H1 (cell line): ENCODE data around the gene AMZ1. TPM values are rescaled to one million over a fixed set of nuclear protein-coding genes. Genes with fewer than 3 reads are reported as not detected.

Experiments used
- CTCF ChIA-PET: fragments of 300-600 bp; sonication (Branson Sonifier 250); formaldehyde crosslinking; loops from one replicate; lab custom pipeline; 2021; ENCODE audit not compliant: partially characterized antibody; lab: Charles Lee
- POLR2A ChIA-PET: fragments of 300-600 bp; sonication (Branson Sonifier 250); formaldehyde crosslinking; loops from one replicate; lab custom pipeline; 2021; ENCODE audit warnings: inconsistent platforms; ENCODE audit not compliant: partially characterized antibody; lab: Charles Lee
- DNase-seq, 2 experiments: peaks; one replicate each; pipeline versions ENCODE4 v3.0.0 to v3.0.0-alpha.2; 2010 to 2022; ENCODE audit warnings: low spot score in 2 of 2, low read depth in 1 of 2, mixed read lengths in 1 of 2
- FAIRE-seq: peaks from 2 replicates; lab custom pipeline; 2011; peaks lifted over from hg19 to GRCh38; lab: Jason Lieb, UNC
- H2AFZ ChIP-seq: 2 replicates; pipeline ENCODE4 v1.8.1; 2012; ENCODE audit warnings: low read length, inconsistent platforms
- H2AK5ac ChIP-seq: 2 replicates; pipeline ENCODE4 v1.6.1; 2013; ENCODE audit warnings: low read depth, low read length
- H2BK120ac ChIP-seq: replicated peaks from 2 replicates; pipeline ENCODE3; 2013; ENCODE audit warnings: low read depth, low read length, inconsistent platforms
- H2BK12ac ChIP-seq: 2 replicates; pipeline ENCODE4 v1.6.1; 2013; ENCODE audit warnings: low read depth, low read length
- H2BK15ac ChIP-seq: 2 replicates; pipeline ENCODE4 v1.6.1; 2013; ENCODE audit warnings: low read length
- H2BK20ac ChIP-seq: 2 replicates; pipeline ENCODE4 v1.6.1; 2013; ENCODE audit warnings: low read length
- H2BK5ac ChIP-seq: 2 replicates; pipeline ENCODE4 v1.6.1; 2013; ENCODE audit warnings: low read depth, low read length
- H3K14ac ChIP-seq: 2 replicates; pipeline ENCODE4 v1.6.1; 2013; ENCODE audit warnings: inconsistent platforms; ENCODE audit not compliant: insufficient read length
- H3K18ac ChIP-seq: 2 replicates; pipeline ENCODE4 v1.6.1; 2013; ENCODE audit warnings: low read length; ENCODE audit errors: extremely low read depth
- H3K23ac ChIP-seq: 2 replicates; pipeline ENCODE4 v1.6.1; 2013; ENCODE audit warnings: inconsistent platforms; ENCODE audit not compliant: insufficient read length
- H3K23me2 ChIP-seq: 2 replicates; pipeline ENCODE4 v1.6.1; 2013; ENCODE audit warnings: low read depth, low read length
- H3K27ac ChIP-seq: 2 replicates; pipeline ENCODE4 v1.6.1; 2011; ENCODE audit warnings: low read depth, low read length, inconsistent platforms
- H3K27me3 ChIP-seq, 4 experiments: replicated peaks in 1 of 4; 1 replicate in 1 of 4; 2 replicates in 3 of 4; pipeline versions ENCODE4 v1.6.1 to v1.8.1; 2011 to 2013; ENCODE audit warnings: low read length in 3 of 4, mild to moderate bottlenecking in 3 of 4, inconsistent platforms in 2 of 4, mixed read lengths in 2 of 4, moderate library complexity in 1 of 4; ENCODE audit not compliant: control insufficient read depth in 3 of 4, insufficient read depth in 3 of 4; ENCODE audit errors: extremely low read depth in 1 of 4
- H3K36me3 ChIP-seq, 4 experiments: 2 replicates each; pipeline versions ENCODE4 v1.6.1 to v1.8.1; 2011 to 2013; ENCODE audit warnings: mild to moderate bottlenecking in 4 of 4, low read length in 3 of 4, moderate library complexity in 2 of 4, control low read depth in 1 of 4, inconsistent platforms in 1 of 4; ENCODE audit not compliant: insufficient read depth in 4 of 4, control insufficient read depth in 2 of 4
- H3K4ac ChIP-seq: replicated peaks from 2 replicates; pipeline ENCODE3; 2013; ENCODE audit warnings: low read length, low read depth, mixed read lengths, inconsistent platforms; ENCODE audit not compliant: insufficient read length
- H3K4me1 ChIP-seq, 4 experiments: replicated peaks in 1 of 4; 1 replicate in 1 of 4; 2 replicates in 3 of 4; pipeline versions ENCODE4 v1.6.1 to v1.8.1; 2011 to 2013; ENCODE audit warnings: low read length in 3 of 4, inconsistent platforms in 2 of 4, mixed read lengths in 1 of 4; ENCODE audit not compliant: insufficient read depth in 4 of 4, control insufficient read depth in 3 of 4
- H3K4me2 ChIP-seq, 2 experiments: 2 replicates each; pipeline versions ENCODE4 v1.6.1 to v1.8.1; 2011 to 2013; ENCODE audit warnings: low read depth in 2 of 2, low read length in 2 of 2, control low read depth in 1 of 2, inconsistent platforms in 1 of 2, mild to moderate bottlenecking in 1 of 2; ENCODE audit not compliant: insufficient read depth in 1 of 2
- H3K4me3 ChIP-seq, 4 experiments: fragments of 200-600, 300-600 bp in 1 of 4; sonication (generic), shearing (Covaris generic), sonication (Bioruptor Twin) in 1 of 4; 2 replicates each; pipeline versions ENCODE4 v1.5.1 to v1.8.1; 2011 to 2016; ENCODE audit warnings: low read length in 4 of 4, low read depth in 3 of 4, control low read depth in 2 of 4, inconsistent platforms in 2 of 4, mild to moderate bottlenecking in 2 of 4, mixed read lengths in 1 of 4, moderate library complexity in 1 of 4; ENCODE audit not compliant: insufficient read depth in 2 of 4; ENCODE audit errors: extremely low read depth in 1 of 4
- H3K56ac ChIP-seq: replicated peaks from 2 replicates; pipeline ENCODE3; 2013; ENCODE audit warnings: low read depth, mild to moderate bottlenecking, mixed read lengths, low read length, inconsistent platforms; ENCODE audit not compliant: insufficient read length
- H3K79me1 ChIP-seq: 2 replicates; pipeline ENCODE4 v1.6.1; 2013; ENCODE audit warnings: low read depth, low read length, control low read depth
- H3K79me2 ChIP-seq, 2 experiments: 2 replicates each; pipeline versions ENCODE4 v1.6.1 to v1.8.1; 2012 to 2013; ENCODE audit warnings: low read length in 2 of 2, mild to moderate bottlenecking in 2 of 2, inconsistent platforms in 1 of 2; ENCODE audit not compliant: insufficient read depth in 2 of 2, control insufficient read depth in 1 of 2
- H3K9ac ChIP-seq, 4 experiments: replicated peaks in 1 of 4; 1 replicate in 1 of 4; 2 replicates in 3 of 4; pipeline versions ENCODE4 v1.6.1 to v1.8.1; 2011 to 2013; ENCODE audit warnings: low read depth in 3 of 4, low read length in 3 of 4, control low read depth in 2 of 4, mild to moderate bottlenecking in 2 of 4, moderate library complexity in 2 of 4, inconsistent platforms in 1 of 4; ENCODE audit errors: extremely low read depth in 1 of 4
- H3K9me3 ChIP-seq, 2 experiments: 2 replicates each; pipeline versions ENCODE4 v1.6.1 to v1.8.1; 2012 to 2013; ENCODE audit warnings: mild to moderate bottlenecking in 2 of 2, moderate library complexity in 2 of 2, control low read depth in 1 of 2, inconsistent platforms in 1 of 2, low read depth in 1 of 2, low read length in 1 of 2, mixed read lengths in 1 of 2; ENCODE audit not compliant: insufficient read depth in 2 of 2
- H4K20me1 ChIP-seq, 2 experiments: replicated peaks in 1 of 2; 2 replicates each; pipeline versions ENCODE3 to v1.8.1; 2011 to 2013; ENCODE audit warnings: inconsistent platforms in 2 of 2, low read length in 2 of 2, mild to moderate bottlenecking in 1 of 2; ENCODE audit not compliant: insufficient read depth in 2 of 2, control insufficient read depth in 1 of 2
- H4K5ac ChIP-seq: 2 replicates; pipeline ENCODE4 v1.6.1; 2013; ENCODE audit warnings: low read length, low read depth, mixed read lengths, inconsistent platforms; ENCODE audit not compliant: insufficient read length
- H4K8ac ChIP-seq: 2 replicates; pipeline ENCODE4 v1.8.0; 2013; ENCODE audit warnings: mild to moderate bottlenecking, moderate library complexity, low read length, inconsistent platforms; ENCODE audit not compliant: insufficient read depth; ENCODE audit errors: extremely low read depth
- H4K91ac ChIP-seq: replicated peaks from 2 replicates; pipeline ENCODE3; 2013; ENCODE audit warnings: low read length, mixed read lengths, inconsistent platforms; ENCODE audit not compliant: insufficient read length
- ASH2L ChIP-seq: fragments of 200-600, 300-600 bp; sonication (generic); IDR thresholded peaks from one replicate; pipeline ENCODE4 v1.7.1; 2017; ENCODE audit warnings: low read length
- CBX8 ChIP-seq: fragments of 300-800, 300-1000 bp; sonication (generic); IDR thresholded peaks from 2 replicates; pipeline ENCODE4 v1.7.1; 2016; ENCODE audit warnings: low read depth, low read length, borderline replicate concordance
- JUN ChIP-seq: IDR thresholded peaks from 2 replicates; pipeline ENCODE4 v1.6.1; 2011; ENCODE audit warnings: low read depth, mild to moderate bottlenecking, improper control_type of control experiment, low read length
- KDM4A ChIP-seq: IDR thresholded peaks from one replicate; pipeline ENCODE4 v1.7.1; 2012; ENCODE audit warnings: low read depth, mild to moderate bottlenecking, moderate library complexity, low read length, inconsistent platforms; ENCODE audit not compliant: severe bottlenecking
- POLR2AphosphoS5 ChIP-seq: IDR thresholded peaks from 2 replicates; pipeline ENCODE4 v1.6.1; 2011; ENCODE audit warnings: low read depth, low read length
- RBBP5 ChIP-seq: IDR thresholded peaks from 2 replicates; pipeline ENCODE4 v1.7.1; 2012; ENCODE audit warnings: low read depth, mild to moderate bottlenecking, inconsistent platforms, low read length, moderate library complexity, borderline replicate concordance
- SUZ12 ChIP-seq: fragments of 200-600 bp; sonication (generic); IDR thresholded peaks from 2 replicates; pipeline ENCODE4 v1.6.1; 2012; ENCODE audit warnings: mild to moderate bottlenecking, inconsistent platforms, low read length, moderate library complexity, mixed read lengths
- TAF7 ChIP-seq: optimal IDR thresholded peaks from 2 replicates; pipeline ENCODE3; 2011; ENCODE audit warnings: low read depth, mild to moderate bottlenecking, inconsistent platforms, low read length, moderate library complexity, borderline replicate concordance
- TEAD4 ChIP-seq: IDR thresholded peaks from 2 replicates; pipeline ENCODE4 v1.6.1; 2012; ENCODE audit warnings: low read depth, low read length, inconsistent platforms, mixed read lengths
- WGBS, 2 experiments: shearing (Covaris generic) in 1 of 2; methylation state at CpG; one replicate each; pipeline versions ENCODE4 v1.1.6 to v1.1.7; 2013 to 2015; ENCODE audit warnings: low lambda C conversion rate in 2 of 2, mixed read lengths in 2 of 2, inconsistent platforms in 1 of 2, low coverage in 1 of 2, missing lambda C conversion rate in 1 of 2; ENCODE audit not compliant: insufficient replicate concordance in 2 of 2, insufficient coverage in 1 of 2, insufficient read length in 1 of 2; ENCODE audit errors: extremely low coverage in 1 of 2, missing lambda C conversion rate in 1 of 2; 5-methylcytosine and 5-hydroxymethylcytosine counted together
- polyA plus RNA-seq, 7 experiments: library from polyadenylated mRNA; depleted of rRNA in 3 of 7; stranded (reverse) in 5 of 7; unstranded in 2 of 7; fragments of >200 nt in 5 of 7; fragments of 200-250 nt in 2 of 7; gene quantifications; 1 replicate in 5 of 7; 2 replicates in 1 of 7; 4 replicates in 1 of 7; pipeline versions ENCODE4 v1.2.1 to v1.2.3, GENCODE V29; 2011 to 2013; ENCODE audit warnings: missing spikeins in 2 of 7, mixed read lengths in 2 of 7
- total RNA-seq: library from RNA; stranded (reverse); fragmentation: NEBNext Ultra II Directional; extraction: Animal tissue kit (Norgen Biotek cat#: 25700); gene quantifications from 2 replicates; pipeline ENCODE4 v1.2.1, GENCODE V29; 2021
- TF ChIP-seq, protein P1 (sequence below): IDR thresholded peaks from 2 replicates; pipeline ENCODE4 v1.6.1; 2011; ENCODE audit warnings: low read depth, mild to moderate bottlenecking, low read length; ENCODE audit not compliant: insufficient read depth
- TF ChIP-seq, protein P2 (sequence below): IDR thresholded peaks from 2 replicates; pipeline ENCODE4 v1.6.1; 2012; ENCODE audit warnings: inconsistent platforms

The AMZ1 gene
- total and polyA plus RNA-seq, 2 of the 8 experiments (the other 6 are each of a cell fraction or from before 2014, with no cell fraction given): 0.59 to 1.4 TPM

DNA sequence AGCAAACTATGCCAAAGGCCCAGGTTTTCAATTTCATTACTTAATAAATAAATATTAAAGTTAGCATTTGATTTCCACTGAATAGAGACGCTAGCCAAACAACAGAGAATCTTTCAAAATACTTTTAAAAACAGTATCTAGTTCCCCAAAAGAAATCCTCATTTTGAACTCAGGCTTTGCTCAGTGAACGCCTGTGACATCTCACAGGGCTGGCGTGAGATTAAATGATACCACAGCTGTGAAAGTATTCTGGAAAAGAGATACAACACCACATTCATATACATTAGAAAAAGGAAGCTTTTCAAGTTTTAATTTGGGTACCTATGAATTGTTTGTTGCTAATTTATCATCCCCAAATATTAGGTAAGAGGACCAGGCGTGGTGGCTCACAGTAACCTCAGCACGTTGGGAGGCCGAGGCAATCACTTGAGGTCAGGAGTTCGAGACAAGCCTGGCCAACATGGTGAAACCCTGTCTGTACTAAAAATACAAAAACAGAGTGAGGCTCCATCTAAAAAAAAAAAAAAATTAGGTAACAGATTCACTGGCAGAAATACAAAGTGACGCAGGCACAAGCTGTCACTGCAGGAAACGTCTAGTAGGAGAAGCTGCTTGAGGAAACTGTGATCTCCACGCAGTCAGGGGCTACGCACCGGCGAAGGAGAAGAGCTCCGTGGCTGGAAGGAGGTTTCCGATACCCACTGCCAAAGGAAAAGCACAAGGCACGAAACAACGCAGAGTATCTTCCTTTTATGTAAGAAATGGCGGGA lies 50.0 kb downstream of the AMZ1 start:
- H2AK5ac ChIP-seq: no peak overlapping the region
- no peaks in the 10 kb centered on the region for H3K27me3 ChIP-seq
- no peak for FAIRE-seq
- no peaks in the 10 kb centered on the region for H3K9me3 ChIP-seq
- no peaks in the 10 kb centered on the region for H3K23me2 ChIP-seq
- H3K4me1 ChIP-seq: peaks cover 0 to 12% (median 4%) of the 10 kb centered on the region in 4 experiments; a peak in 4 of 7 replicates
- H3K4me2 ChIP-seq: no peak overlapping the region
- no peak overlapping the region for H2BK5ac ChIP-seq
- no peak overlapping the region for H4K5ac ChIP-seq
- no peak overlapping the region for H3K23ac ChIP-seq
- no peak overlapping the region for H2BK12ac ChIP-seq
- WGBS, 2 experiments: 91% methylated on average over 18 of the region's 18 CpGs; no CpG with 5 or more reads in 1 of the 2 experiments
- peaks cover 13% of the 10 kb centered on the region for H3K79me1 ChIP-seq
- H3K56ac ChIP-seq: no peak overlapping the region
- H2BK120ac ChIP-seq: no peak overlapping the region
- H4K8ac ChIP-seq: no peak overlapping the region
- no peak overlapping the region for H3K18ac ChIP-seq
- no peak overlapping the region for H2BK15ac ChIP-seq
- H3K14ac ChIP-seq: no peak overlapping the region
- H4K91ac ChIP-seq: no peak overlapping the region
- no peak for DNase-seq
- no peak overlapping the region for H2BK20ac ChIP-seq
- no peak overlapping the region for H3K9ac ChIP-seq
- no peak overlapping the region for H3K27ac ChIP-seq
- H3K4me3 ChIP-seq: no peak overlapping the region
- peaks cover 0 to 75% of the 10 kb centered on the region in 2 experiments; a peak in 2 of 4 replicates for H3K79me2 ChIP-seq
- POLR2A ChIA-PET: interaction anchor here (0.6 to 1.3 kb wide), 3 partner anchors 69 to 125 kb away, joined by 3 to 4 read pairs (median 3); no protein-coding TSS in a partner anchor
- H3K36me3 ChIP-seq: 0 out of 8 replicates have a peak, but pooled peaks cover 0 to 5% (median 0%) of the 10 kb centered on the region in 4 experiments
- TF ChIP-seq, protein P1, sequence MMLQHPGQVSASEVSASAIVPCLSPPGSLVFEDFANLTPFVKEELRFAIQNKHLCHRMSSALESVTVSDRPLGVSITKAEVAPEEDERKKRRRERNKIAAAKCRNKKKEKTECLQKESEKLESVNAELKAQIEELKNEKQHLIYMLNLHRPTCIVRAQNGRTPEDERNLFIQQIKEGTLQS: no peak
- TF ChIP-seq CBX8 (no peak), TEAD4 (no peak), POLR2AphosphoS5 (no peak), SUZ12 (no peak), TAF7 (no peak), ASH2L (no peak), JUN (no peak), RBBP5 (no peak), KDM4A (no peak)
- TF ChIP-seq, protein P2, sequence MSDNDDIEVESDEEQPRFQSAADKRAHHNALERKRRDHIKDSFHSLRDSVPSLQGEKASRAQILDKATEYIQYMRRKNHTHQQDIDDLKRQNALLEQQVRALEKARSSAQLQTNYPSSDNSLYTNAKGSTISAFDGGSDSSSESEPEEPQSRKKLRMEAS: no peak
- H2AFZ ChIP-seq: no peak overlapping the region
- H3K4ac ChIP-seq: no peak overlapping the region
- H4K20me1 ChIP-seq: peaks cover 9 to 16% of the 10 kb centered on the region in 2 experiments
- CTCF ChIA-PET: interaction anchor here (0.6 to 2.3 kb wide), 8 partner anchors 12 to 128 kb away, joined by 3 to 10 read pairs (median 5); no protein-coding TSS in a partner anchor
